A172 (cell line): ENCODE results near the gene TMEM40. TPM values are rescaled to one million over a fixed set of nuclear protein-coding genes. Genes with fewer than 3 reads are reported as not detected.
A peak's percentile ranks its signal among the peaks of the same experiment; 100 is the strongest.
"Not testable (repeated sequence)": the region's sequence is repeated elsewhere in the genome, so short reads cannot be mapped to it uniquely, and the experiment has no call there.

Experiments
- DNase-seq: peaks from one replicate; pipeline ENCODE4 v3.0.0-alpha.2; 2015; ENCODE audit warnings: low spot score
- total RNA-seq: library from RNA; depleted of rRNA; stranded (reverse); fragments of >200 nt; shearing (Covaris generic); gene quantifications from 2 replicates; pipeline ENCODE4 v1.2.3, GENCODE V29; 2014

The TMEM40 gene
- total RNA-seq, 1 experiment from 2014 or later, result not detected

GRCh38 chr3:12775970-12776369 lies 16.9 kb upstream of the TMEM40 start:
- not testable (repeated sequence) for DNase-seq

DNA sequence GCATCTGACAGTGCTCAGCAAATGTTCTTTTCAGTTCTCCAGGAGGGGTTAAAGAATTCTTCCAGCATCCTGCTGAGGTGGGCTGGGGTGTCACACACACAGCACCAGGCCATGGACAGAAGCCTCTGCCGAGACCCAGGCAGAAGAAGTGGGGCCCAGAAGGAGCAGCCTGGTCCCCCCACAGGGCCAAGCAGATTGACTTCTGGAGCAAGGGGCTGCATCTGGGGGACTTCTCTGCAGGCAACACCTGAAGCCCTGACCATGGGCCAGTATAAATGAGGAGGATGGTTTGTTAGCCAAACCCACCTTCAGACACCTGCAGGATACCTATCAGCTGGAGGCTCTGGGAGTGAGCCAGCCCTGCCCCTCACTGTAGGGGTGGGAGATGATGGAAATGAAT lies 16.2 kb upstream of the TMEM40 start:
- DNase-seq, result no peak

GRCh38 chr3:12774619-12775018 lies 15.6 kb upstream of the TMEM40 start:
- no peak for DNase-seq

- no peak for DNase-seq
Observed at GRCh38 chr3:12773710-12774086, 14.6 kb upstream of the TMEM40 start.

- DNase-seq, result no peak
Observed at GRCh38 chr3:12773030-12773709, 14.1 kb upstream of the TMEM40 start.

DNA sequence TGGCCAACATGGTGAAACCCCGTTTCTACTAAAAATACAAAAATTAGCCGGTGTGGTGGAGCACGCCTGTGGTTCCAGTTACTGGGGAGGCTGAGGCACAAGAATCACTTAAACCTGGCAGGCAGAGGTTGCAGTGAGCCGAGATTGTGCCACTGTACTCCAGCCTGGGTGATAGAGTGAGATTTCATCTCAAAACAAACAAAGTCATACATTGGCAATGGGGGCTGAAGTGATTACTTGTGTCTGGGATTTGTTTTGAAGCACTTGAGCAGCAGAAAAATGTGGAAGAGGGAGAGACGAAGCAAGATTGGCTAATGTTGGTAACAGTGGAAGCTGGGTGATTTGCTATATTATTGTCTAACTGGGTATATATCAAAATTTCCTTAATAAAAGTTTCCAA lies 13.4 kb upstream of the TMEM40 start:
- DNase-seq, result no peak

DNA sequence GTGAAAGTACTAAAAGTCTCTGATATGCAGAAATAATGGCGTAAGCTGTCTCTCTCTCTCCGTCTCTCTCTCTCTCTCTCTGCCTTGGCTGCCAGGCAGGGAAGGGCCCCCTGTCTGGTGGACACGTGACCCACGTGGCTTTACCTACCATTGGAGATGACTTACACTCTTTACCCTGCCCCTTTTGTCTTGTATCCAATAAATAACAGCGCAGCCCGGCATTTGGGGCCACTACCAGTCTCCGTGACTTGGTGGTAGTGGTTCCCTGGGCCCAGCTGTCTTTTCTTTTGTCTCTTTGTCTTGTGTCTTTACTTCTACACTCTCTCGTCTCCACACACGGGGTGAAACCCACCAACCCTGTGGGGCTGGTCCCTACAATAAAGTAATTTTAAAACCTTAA lies 12.2 kb upstream of the TMEM40 start:
- DNase-seq, result no peak

- no peak for DNase-seq
Observed at GRCh38 chr3:12769761-12770160, 10.7 kb upstream of the TMEM40 start.

GRCh38 chr3:12768579-12769527 lies 9.8 kb upstream of the TMEM40 start:
- DNase-seq, result no peak

DNA sequence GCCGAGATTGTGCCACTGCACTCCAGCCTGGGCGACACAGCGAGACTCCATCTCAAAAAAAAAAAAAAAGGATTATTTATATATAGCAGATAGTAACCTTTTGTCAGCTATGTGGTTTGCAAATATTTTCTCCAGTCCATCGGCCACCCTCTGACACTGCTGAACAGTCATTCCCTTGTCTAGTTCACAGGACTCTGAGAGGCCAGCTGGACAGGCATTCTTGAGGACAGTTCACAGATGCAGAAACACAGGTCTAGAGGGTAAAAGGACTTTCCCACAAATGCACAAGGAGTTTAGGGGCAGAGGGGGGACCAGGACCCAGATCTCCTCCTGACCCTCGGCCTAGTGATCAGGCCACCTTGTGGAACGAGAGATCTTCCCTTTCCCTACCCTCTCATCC lies 7.5 kb upstream of the TMEM40 start:
- peak; percentile 21 for DNase-seq

DNA sequence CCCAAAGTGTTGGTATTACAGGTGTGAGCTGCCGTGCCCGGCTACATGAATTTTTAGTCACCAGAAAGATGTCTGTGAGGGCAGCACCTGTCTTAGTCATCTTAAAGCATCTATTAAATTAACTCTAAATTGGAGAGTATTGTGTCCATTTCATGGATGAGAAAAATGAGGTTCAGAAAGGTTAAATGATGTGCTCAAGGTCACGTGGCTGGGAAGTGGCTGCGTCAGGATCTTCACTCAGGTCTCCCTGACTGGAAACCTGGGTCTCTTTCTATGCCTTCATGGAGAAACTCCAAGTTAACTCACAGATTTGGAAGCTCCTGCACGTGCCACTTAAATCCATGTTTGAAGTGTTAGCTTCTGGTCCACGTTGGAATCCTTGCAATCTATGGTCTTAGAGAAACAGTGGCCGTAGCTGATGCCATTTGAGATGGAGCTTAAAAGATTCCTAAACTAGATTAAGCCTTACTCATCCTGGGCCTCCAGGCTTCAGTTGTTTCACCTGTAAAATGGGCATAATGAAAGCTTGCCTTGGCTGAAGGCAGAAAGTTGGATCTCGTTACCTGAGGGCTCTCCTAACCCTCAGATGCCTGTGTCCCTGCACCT lies 5.2 kb upstream of the TMEM40 start:
- no peak for DNase-seq

GRCh38 chr3:12759693-12760565 lies 870 bp upstream of the TMEM40 start:
- DNase-seq, result no peak

DNA sequence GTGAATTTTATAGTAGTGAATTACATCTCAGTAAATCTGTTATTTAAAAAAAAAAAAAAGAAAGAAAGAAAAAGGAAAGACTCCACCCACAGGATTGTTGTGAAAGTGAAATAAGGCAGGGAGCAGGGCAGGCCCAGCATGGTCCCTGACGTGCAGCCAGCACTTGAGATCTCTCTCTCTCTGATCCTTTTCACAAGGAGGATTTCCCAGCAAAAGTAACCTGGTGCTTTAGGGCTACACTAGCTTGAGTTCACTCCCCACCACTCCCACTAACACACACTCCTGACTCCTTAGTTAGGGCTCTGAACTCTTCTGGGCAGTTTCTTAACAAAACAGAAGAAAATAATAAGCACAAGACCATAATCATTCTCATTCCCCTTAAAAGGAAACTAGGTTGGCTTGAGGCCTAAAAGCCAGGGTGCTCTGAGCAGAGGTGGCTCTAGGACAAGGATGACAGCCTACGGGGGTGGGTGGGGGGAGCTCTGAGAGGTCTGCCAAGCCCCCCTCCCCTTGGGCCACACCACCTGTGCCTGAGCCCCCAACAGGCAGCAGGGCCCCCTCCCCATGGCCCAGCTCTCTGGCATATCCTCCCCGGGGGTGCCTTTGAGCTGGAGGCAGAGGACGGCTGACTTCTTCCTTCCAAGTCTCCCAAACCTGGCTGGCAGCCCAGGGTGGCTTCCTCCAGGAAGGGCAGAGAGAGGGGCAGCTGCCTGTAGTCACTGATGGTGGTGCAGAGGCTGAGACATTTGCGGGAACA lies 856 bp downstream of the TMEM40 start:
- DNase-seq, result peak; percentile 58

GRCh38 chr3:12756635-12757034 lies 2.4 kb downstream of the TMEM40 start:
- no peak for DNase-seq

DNA sequence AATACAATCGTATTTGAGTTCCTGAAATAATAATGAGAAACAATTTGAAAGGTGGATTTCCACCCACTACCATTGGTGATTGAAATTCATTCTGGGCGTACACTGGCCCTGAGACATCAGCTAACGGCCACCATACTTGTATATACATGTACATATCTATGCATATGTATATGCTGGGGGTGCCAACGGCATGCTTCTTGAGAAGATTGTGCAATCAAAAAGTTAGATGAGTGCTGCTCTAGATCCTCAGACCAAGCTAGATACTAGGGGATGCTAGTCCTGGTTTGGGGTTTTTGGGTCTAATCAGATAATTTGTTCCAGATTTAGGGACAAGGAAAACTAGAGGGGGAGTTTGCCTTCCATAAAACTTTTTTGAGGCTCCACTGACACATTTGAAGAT lies 2.9 kb downstream of the TMEM40 start:
- no peak for DNase-seq

GRCh38 chr3:12755754-12756153 lies 3.3 kb downstream of the TMEM40 start:
- DNase-seq, result no peak

GRCh38 chr3:12754313-12754712 lies 4.7 kb downstream of the TMEM40 start:
- no peak for DNase-seq

- peak; percentile 32 for DNase-seq
Observed at GRCh38 chr3:12753275-12754028, 5.6 kb downstream of the TMEM40 start.

DNA sequence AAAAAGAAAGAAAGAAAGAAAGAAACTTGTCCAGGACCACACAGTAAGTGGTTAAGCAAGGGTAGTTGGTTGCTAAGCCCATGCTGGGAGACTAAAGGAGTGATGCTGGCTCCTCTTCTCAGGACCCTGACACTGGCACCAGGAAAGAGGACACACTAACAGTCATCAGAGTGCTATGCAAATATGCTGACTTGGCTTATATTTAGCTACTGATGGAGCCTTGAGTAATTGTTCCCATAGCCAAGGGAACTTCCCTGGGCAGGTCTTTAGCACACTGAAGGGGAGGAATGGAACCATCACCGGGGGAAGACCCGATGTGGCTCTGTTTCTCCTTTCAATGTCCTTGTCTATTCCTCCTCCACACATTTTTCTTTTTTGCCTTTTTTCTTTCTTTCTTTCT lies 6.2 kb downstream of the TMEM40 start:
- peak; percentile 28 for DNase-seq

GRCh38 chr3:12752102-12752501 lies 7.0 kb downstream of the TMEM40 start:
- no peak for DNase-seq
